NCI-H774 (cell line): Measurements from ENCODE around the gene ASCL5.

Experiments used
- DNase-seq: peaks from one replicate; lab custom pipeline; 2025; lab: John Stamatoyannopoulos, UW

Gene ASCL5

DNA sequence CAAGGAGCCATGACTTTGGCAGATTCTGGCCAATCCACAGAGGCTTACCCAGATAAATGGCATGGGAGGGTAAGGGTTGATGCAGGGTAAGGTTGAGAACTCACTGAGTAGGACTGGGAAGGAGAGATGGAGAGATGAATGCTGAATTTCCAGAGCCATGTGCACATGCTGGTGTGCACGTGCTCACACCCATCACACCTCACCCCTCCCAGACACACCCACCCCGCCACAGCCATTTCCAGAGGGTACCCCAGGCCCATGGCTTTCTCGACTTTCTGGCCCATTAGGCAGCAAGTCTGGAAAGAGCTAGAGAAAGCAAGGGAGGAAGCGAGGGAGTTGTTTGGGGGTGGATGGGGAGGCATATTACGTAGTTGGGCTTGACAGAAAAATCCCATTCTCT lies 16.4 kb downstream of the ASCL5 start:
- DNase-seq, result no peak

DNA sequence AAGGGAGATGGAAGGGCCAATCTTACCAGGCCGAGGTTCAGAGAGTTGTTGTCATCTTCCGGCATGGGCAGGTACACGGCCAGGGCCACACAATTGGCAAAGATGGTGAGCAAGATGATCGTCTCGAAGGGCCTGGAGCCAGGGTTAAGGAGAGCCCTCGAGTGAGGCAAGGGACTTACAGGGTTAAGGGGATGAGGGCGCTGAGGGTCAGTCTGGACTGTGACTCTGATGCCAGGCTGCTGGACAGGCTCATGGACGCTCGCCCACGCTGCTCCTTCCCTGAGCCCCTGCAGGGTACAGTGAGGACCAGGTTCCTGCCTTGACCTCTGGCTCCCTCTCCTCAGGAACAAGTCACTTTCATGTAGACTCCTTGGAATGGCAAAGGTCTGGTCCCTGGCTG lies 16.8 kb downstream of the ASCL5 start:
- no peak for DNase-seq

DNA sequence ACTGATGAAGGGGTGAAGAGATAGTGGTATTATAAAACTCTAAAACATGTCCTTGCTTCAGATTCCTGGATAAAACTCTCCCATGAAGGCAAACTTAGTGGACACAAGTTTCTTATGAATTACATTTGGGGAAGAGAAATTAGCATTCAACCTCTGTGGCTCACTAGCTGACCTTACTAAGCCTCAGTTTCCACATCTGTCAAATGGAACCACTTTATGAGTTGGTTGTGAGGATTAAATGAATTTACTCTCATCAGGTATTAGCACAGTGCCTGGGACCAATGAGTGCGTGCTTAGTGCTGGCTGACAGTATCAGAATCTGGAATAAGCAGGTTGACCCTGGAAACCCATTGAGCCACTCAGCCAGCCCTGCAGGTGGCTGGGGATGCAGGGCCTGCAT lies 17.3 kb downstream of the ASCL5 start:
- DNase-seq, result no peak

DNA sequence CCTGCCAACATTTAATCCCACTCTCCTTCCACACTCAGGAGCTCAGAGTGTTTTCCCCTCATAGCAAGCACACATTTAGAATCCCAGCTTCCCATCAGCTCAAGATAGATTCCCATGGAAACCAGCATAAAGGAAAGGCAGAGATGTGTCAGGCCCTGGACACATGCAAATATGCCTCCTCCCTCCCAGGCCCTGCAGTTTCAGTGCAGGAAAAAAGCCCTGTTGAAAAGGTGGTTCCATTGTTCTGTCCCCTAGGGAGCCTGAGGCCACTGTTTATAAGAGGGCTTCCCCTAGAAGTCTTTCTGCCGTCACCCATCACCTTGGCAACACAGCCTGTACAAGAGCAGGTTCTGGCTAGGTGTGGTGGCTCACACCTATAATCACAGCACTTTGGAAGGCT lies 18.4 kb downstream of the ASCL5 start:
- DNase-seq, result peak; percentile 76

DNA sequence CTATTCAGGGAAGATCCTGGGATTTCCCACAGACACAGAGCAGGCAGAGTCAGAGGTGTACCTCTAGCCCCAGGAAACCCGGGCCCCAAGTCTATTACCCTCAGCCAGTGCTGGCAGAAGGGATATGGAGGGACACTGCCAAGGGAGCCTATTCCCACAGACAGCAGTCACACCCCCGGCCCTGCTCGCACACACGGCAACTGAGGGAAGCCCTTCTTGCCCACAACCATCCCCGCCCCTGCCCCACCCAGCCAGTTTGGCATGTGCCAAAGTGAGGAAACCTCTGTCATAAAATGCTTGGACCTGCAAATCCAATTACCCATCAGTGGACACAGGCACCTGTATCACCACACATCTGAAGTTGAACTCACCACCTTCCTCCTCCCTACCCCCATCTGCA lies 21.3 kb downstream of the ASCL5 start:
- no peak for DNase-seq

DNA sequence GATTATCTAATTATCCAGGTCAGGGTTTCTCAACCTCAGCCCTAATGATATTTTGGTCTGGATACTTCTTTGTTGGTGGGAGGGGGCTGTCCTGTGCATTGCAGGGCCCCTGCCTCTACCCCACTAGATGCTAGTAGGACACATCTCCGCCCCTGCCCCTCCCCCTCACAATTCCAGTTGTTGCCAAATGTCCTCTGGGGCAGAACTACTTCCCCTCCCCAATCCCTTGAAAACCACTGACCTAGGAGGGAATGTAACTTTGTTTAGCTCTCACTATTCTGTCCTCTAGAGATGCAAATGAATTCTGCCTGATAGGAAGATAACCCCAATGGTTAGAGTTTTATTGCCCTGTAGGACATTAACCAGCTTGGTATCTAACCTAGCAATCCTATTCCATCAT lies 22.8 kb downstream of the ASCL5 start:
- DNase-seq, result no peak

DNA sequence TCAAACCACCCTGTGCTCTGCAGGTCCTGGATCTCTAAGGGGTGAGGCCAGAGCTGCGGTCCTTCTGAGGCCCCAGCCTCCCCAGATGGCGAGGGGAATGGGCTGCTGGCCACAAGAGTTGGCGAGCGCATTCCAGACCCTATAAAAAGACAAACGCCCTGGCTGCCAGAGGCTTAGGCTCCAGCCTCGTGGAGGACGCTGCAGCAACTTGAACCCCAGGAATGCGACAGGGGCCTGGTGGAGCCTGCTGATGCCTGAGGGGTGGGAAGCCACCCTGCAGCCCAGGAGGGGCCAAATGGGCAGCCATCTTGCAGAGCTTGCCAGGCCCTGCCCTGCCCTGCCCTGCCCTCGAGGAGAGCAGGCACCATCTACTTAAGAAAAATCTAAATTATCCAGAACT lies 23.3 kb downstream of the ASCL5 start:
- no peak for DNase-seq

DNA sequence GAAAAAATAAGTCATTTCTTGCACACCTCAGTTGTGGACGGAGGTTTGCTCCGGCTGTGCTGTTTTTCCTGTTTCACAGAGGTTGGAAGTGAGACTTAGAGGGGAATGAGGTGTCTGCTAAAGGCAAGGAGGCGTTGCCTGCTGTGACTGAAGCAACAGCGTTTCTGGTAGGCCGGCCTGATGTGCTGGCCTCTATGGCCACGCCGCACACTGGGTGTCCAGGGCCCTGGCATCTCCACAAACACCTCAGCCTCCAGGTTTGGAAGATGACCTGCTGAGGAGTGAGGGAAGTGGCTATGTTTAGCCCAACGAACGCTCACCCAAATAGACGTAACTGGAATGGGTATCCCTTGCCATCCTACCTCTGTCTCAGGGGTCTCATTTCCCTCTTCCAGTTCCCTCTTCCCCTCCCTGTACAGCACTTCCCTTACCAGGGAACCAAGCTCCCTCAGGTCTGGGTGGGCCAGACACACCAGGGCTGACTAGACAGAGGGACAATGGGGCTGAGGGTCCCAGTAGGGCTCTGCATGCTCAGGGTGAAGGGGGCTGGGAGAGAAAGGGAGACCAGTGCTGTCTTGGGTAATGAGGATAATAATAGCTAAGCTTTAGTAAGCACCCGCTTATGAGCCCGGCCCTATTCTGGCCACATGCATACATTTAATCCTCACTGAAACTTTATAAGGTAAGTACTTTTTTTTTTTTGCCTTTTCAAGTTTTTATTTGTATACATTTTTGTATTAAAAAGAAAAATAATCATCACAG lies 26.6 kb downstream of the ASCL5 start:
- DNase-seq, result no peak

DNA sequence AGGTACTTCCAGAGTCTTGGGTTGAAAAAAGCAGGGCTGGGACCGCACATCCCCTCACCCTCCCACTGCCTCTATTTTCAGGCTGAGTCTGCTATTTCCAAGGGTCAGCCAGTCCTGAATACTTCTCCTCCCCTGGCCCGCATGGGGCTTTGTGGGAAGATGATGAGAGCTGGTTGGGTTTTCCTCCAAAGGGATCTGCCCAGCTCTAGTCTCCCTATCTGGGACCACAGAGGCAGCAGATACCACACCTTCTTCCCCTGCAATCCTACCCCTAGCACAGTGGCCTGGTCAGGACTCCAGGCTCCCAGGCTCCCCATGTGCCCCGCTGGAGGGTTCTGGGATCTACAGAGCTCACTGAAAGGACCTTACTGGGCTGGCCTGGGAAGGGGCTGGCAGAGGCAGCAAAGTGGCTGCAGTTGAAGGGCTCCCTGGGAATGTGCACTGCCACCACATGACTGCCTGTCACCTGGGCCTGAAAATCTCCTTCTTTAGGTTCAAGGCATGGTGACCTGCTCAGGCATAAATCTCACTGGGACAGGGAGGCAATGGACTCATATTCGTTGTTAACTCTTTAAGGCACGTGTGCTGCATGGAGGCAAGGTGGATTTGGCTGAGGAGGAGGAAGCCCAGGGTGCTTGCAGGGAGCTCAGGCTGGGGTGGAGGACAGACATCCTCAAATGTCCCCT lies 27.8 kb downstream of the ASCL5 start:
- DNase-seq, result no peak

DNA sequence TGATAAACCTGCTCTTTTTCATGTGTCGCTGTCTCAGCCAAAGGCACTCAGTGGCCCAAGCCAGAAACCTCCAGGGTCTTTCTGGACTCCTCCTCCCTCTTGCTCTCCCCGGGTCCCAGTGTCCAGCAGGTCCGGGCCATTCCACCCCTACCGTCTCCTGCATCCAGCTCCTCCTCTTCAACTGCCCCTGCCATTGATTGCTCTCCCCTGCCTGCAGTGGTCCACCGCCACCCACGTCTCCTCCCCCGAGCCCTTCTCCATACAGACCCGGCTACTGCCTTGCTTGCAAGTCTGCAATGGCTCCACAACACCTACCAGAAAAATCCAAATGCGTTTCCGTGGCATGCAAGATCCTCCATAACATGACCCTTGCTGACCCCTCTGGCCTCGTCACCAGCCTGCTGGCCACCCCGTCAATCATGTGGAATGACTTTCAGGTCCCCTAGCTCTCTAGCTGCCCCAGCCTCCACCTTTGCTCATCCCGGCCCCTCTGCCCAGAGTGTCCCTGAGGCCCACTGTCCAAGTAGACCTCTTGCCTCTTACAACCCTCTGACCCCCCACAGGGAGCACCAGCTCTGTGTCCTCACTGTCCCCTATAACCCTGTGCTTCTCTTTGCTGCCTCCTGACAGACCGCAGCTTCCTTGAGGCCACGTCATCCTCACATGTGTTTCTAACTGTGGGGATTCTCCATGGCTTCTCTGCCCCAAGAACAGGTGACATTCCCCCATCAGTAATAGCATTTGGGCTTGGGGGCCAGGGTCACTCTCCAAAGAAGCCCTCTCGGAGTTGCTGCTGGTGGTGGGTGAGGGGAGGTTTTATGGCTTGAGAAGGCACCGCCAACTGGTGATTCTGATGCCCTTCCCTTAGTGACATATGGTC lies 29.8 kb downstream of the ASCL5 start:
- DNase-seq, result no peak

DNA sequence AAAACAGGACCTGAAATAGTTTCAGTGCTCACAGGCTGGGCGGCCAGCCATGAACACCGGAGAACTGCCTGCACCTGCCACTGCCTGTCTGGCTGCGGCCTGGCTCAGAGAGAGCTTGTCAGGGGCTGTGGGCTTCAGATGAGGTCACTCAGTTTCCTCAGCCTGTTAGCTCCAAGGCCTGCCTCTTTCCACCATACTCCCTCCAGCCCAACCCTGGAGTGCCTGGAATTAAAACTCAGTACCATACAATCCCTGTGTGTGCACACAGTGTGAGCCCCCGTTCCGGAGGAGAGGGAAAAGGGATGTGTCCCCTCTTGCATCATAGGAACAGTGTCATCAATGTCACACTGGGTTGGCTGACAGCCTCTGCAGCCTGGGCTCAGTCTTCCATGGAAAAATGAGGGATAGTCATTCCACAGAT lies 30.9 kb downstream of the ASCL5 start:
- DNase-seq, result no peak

DNA sequence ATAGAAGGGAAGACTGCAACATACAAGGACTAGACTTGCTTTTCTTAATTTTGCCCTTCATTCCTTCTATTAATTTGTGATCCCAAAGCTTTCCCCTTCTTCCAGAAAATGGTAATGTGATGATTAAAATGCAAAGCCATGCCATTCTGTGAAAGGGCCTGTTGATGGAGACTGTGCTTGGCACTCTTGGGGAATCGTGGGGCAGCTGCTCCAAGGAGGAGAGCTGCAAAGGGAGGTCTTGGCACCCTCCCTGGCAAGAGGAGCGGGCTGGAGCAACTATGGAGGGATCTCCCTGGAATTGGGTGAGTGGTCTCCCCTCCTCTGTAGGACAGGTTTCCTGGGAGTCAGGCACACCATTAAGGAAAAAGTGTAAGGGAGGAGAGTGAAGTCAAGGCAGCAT lies 31.4 kb downstream of the ASCL5 start:
- DNase-seq, result no peak

DNA sequence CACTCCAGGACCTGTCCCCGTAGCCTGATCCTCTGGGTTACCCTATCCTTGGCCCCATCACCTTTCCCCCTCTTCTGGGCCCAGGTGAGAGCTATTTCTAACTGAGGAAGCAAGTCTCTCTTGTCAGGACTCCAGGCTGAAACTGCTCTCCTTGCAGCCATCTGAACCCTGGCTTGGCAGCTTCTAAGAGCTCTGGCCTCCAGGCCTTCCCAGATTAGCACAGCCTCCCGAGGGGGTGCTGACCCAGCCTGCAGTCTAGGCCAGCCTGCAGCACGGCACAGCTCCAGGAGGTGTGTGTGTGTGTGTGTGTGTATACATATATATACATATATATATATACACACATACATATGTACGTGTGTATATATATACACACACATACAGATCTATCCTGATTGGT lies 32.2 kb downstream of the ASCL5 start:
- DNase-seq, result no peak

DNA sequence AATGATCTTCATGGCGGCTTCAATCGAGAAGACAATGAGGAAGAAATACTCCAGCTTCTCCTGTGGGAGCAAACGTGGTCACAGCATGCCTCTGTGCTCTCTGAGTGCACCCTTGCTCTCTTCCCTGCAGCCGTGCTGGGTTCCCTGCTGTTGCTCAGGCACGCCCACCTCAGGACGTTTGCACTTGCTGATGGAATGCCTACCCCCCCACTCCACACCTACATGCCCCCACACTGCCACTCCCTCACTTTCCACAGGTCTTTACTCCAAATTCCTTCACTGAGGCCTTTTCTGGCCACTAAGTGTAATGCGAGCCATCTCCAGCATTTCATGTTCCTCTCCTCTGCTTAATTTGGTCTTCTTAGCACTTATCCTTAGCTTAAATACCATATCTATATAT lies 33.0 kb downstream of the ASCL5 start:
- no peak for DNase-seq

DNA sequence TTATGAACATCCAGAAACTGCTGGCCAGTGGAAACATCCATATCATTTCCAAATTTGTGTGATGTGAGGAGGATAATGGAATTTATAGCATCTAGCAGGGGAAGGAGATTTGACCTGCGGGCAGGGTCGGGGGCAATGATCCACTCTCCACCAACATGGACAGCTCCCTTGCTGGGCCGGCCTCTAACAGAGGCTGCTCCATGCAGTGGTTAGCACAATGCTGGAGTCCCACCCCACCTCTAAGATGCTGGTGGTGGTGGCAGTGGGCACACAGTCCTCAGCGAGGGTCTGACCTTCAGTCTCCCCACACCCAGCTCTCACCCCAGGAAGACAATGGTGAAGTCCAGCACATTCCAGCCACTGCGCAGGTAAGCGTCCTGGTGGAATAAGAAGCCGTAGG lies 33.4 kb downstream of the ASCL5 start:
- DNase-seq, result no peak

DNA sequence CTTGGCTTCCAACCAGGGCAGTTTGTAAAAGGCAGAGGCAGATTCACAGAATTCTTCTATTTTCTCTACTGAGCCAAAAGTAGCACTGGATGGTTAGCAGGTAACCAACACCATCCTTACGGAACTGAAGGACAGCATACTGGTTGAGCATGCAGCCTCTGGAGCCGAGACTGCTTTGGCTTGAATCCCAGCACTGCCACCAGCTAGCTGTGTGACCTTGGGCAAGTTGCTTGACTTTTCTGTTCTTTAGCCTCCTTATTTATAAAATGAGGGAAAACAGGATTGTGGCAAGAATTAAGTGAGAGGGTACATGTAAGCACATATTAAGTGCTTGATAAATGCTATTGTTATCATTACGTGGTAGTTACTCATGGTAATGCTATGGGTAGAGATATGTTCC lies 34.2 kb downstream of the ASCL5 start:
- DNase-seq, result no peak

DNA sequence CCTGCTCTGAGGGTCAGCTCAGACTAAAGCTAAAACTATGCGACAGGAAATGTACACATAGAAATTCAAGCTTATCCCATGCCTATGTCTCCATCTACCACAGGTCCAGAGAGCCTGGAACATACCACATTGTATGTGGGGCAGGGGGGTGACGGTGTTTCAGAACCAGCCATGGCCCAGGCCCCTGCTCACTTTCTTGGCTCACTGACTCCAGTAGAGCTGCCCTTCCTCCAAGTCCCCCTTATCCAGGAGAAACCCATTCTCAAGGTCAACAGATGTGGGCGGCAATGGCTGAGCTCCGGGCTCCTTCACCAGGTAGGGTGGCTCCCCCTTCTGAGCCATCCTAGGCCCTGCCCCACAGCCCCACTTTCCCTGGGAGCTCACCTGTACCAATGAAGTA lies 35.7 kb downstream of the ASCL5 start:
- no peak for DNase-seq

DNA sequence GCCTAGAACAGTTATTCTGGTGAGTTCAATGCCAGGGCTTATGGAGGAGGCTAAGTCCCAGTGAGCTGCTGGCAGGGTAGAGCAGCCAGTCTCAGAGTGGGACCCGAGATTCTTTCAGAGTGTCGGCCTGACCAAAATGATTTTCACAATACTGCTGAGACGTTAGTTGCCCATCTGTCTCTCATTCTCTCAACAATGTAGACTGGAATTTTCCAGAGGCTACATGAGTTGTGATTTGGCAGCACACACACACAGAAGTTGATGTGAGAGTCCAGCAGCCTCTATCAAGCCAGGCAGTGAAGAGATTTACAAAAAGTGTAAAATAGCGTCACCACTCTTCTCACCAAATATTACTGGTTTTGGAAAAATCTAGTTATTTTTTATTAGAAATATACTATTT lies 36.4 kb downstream of the ASCL5 start:
- DNase-seq, result no peak

DNA sequence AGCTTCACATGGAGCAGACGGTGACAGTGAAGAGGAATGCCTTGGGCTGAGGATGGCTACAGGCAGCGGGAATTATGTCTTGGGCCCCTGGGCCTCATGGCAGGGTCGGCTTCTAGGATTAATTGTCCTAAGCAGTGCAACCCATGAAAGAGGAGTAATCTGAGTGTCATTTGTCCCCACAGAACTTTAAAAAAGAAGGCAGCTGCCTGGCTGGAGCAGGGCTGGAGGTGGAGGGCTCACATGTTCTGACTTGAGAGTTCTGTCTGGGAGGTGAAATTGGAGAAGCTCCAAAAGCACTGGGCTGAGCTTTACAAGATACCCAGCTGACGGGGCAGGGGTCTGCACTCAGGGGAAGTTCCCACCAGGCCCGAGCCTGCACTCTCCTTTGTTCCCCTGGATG lies 37.4 kb downstream of the ASCL5 start:
- no peak for DNase-seq

DNA sequence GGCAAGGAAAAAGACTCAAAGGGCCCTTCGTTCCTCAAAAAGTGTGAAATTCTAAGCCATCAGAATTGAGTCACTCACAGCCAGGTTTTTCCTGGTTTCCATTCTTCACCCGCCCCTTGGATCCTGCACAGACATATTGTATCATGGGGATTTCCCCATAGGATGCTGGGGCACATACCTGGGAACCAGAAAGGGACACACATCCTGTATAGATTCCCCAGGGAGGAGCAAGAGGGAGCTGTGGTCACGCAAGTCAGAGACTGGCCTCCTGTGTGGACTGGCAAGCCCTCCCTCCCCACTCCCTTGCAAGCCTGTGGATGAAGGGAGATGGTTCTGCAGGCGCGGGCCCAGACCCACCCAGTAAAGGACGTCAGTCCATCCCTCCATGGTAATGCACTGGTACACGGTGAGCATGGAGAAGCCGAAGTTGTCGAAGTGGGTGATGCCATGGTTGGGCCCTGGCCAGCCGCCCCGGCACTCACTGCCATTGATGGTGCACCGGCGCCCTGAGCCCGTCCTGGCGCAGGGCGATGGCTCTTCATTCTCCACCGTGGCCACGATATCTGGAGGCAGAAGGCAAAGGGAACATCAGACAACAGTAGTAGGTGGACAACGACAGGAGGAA lies 38.0 kb downstream of the ASCL5 start:
- DNase-seq, result no peak

DNA sequence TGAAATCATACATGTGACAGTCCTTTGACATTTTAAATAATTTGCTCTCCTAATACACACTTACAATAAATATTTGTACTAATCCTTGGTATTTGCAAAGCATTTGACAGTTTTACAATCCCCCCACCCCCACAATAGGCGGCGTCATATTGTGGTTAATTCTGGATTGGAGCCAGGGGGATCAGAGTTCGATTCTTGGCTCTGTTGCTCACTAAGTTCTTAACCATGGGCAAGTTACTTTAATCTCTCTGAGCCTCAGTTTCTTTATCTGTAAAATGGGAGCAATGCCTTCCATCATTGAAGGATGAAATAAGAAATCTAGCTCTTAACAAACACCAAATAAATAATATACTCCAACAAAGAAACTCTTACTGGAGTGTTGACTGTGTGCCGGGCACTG lies 38.6 kb downstream of the ASCL5 start:
- no peak for DNase-seq

DNA sequence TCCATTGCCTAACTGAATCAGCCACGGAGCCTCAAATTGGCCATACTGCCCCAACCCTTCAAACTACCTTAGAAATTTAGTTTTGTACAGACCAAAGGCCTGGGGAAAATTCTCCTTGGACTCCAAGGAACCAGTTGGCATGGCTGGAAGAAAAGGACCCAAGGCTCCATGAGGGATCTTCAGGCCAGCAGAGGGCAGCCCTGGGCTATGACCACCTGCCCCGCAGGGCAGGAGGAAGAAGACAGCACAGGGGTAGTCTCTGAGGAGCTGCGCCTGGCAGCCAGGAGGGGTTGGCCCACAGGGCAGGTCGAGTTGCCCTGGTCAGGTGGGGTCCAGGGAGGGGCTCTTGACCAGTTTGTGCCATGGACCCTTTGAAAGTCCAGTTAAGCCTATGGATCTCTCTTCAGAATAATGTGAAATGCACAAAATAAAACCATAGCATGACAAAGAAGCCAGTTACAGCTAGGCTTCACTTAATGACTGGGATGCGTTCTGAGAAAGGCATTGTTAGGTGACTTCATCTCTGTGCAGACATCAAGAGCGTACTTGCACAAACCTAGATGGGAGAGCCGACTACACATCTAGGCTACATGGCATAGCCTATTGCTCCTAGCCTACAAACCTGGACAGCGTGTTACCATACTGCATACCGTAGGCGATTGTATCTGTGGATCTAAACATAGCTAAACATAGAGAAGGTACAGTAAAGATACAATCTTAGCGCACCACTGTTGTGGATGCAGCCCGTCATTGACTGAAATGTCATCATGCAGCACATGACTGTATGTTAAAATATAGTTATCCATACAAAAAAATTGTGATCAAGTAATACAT lies 40.9 kb downstream of the ASCL5 start:
- DNase-seq, result no peak
